Neural progenitor cell (in vitro differentiated cells): ENCODE measurements around the gene MBD1. TPM values are rescaled to one million over a fixed set of nuclear protein-coding genes. Genes with fewer than 3 reads are reported as not detected.

Experiments used
- DNase-seq: peaks from one replicate; pipeline ENCODE4 v3.0.0-alpha.2; 2016; ENCODE audit warnings: low spot score
- H2AFZ ChIP-seq: fragments of 200-600 bp; sonication (generic); replicated peaks from 2 replicates; pipeline ENCODE4 v1.6.1; 2016; ENCODE audit warnings: antibody characterized with exemption
- H3F3A ChIP-seq: fragments of 200-600 bp; sonication (generic); 2 replicates; pipeline ENCODE4 v1.6.1; 2016; ENCODE audit warnings: antibody characterized with exemption, low read depth
- H3K27ac ChIP-seq: fragments of 200-600 bp; sonication (generic); 2 replicates; pipeline ENCODE4 v1.5.1; 2016; ENCODE audit warnings: mild to moderate bottlenecking
- H3K27me3 ChIP-seq: fragments of 200-600 bp; sonication (generic); 2 replicates; pipeline ENCODE4 v1.6.1; 2016; ENCODE audit warnings: mild to moderate bottlenecking, moderate library complexity
- H3K36me3 ChIP-seq: fragments of 200-600 bp; sonication (generic); 2 replicates; pipeline ENCODE4 v1.5.1; 2016
- H3K4me1 ChIP-seq: fragments of 200-600 bp; sonication (generic); 2 replicates; pipeline ENCODE4 v1.6.1; 2016; ENCODE audit warnings: mixed run types
- H3K4me2 ChIP-seq: fragments of 200-600 bp; sonication (generic); 2 replicates; pipeline ENCODE4 v1.6.1; 2016
- H3K4me3 ChIP-seq: fragments of 200-600 bp; sonication (generic); 2 replicates; pipeline ENCODE4 v1.5.1; 2016
- H3K79me2 ChIP-seq: fragments of 200-600 bp; sonication (generic); 2 replicates; pipeline ENCODE4 v1.6.1; 2016; ENCODE audit warnings: low read depth
- H3K9ac ChIP-seq: fragments of 200-600 bp; sonication (generic); 2 replicates; pipeline ENCODE4 v1.6.1; 2016
- H3K9me3 ChIP-seq: fragments of 200-600 bp; sonication (generic); 2 replicates; pipeline ENCODE4 v1.5.1; 2016; ENCODE audit warnings: low read depth
- H4K20me1 ChIP-seq: fragments of 200-600 bp; sonication (generic); 2 replicates; pipeline ENCODE4 v1.6.1; 2016; ENCODE audit warnings: low read depth
- H3K27ac Mint-ChIP-seq: 3 replicates; pipeline ENCODE4 v1.8.0; 2021; ENCODE audit warnings: mixed read lengths
- H3K27me3 Mint-ChIP-seq: 2 replicates; pipeline ENCODE4 v1.8.0; 2022; ENCODE audit warnings: low read depth, mild to moderate bottlenecking, inconsistent platforms, moderate library complexity, mixed read lengths; ENCODE audit not compliant: insufficient read depth
- H3K36me3 Mint-ChIP-seq: 3 replicates; pipeline ENCODE4 v1.8.0; 2021; ENCODE audit warnings: mixed read lengths
- H3K4me1 Mint-ChIP-seq: 3 replicates; pipeline ENCODE4 v1.8.0; 2021; ENCODE audit warnings: mixed read lengths
- H3K4me3 Mint-ChIP-seq: 3 replicates; pipeline ENCODE4 v1.8.0; 2021; ENCODE audit warnings: mild to moderate bottlenecking, moderate library complexity, mixed read lengths
- H3K9me3 Mint-ChIP-seq: 3 replicates; pipeline ENCODE4 v1.8.0; 2020; ENCODE audit warnings: mixed read lengths
- EZH2 ChIP-seq: fragments of 200-600 bp; sonication (generic); IDR thresholded peaks from 2 replicates; pipeline ENCODE4 v1.6.1; 2017; ENCODE audit warnings: antibody characterized with exemption, mild to moderate bottlenecking, moderate library complexity
- EZH2phosphoT487 ChIP-seq: fragments of 200-600 bp; sonication (generic); IDR thresholded peaks from 2 replicates; pipeline ENCODE4 v1.6.1; 2017; ENCODE audit warnings: antibody characterized with exemption
- total RNA-seq: library from RNA; depleted of rRNA; stranded (reverse); fragments of >200 nt; gene quantifications from 2 replicates; pipeline ENCODE4 v1.2.3, GENCODE V29; 2015; ENCODE audit warnings: low replicate concordance
- TF ChIP-seq, protein P1 (sequence below): fragments of 200-600 bp; sonication (generic); IDR thresholded peaks from 2 replicates; pipeline ENCODE4 v1.5.1; 2017; ENCODE audit warnings: antibody characterized with exemption, mild to moderate bottlenecking

Gene MBD1
- total RNA-seq, 1 donor from 2014 or later = 32.7 TPM

DNA sequence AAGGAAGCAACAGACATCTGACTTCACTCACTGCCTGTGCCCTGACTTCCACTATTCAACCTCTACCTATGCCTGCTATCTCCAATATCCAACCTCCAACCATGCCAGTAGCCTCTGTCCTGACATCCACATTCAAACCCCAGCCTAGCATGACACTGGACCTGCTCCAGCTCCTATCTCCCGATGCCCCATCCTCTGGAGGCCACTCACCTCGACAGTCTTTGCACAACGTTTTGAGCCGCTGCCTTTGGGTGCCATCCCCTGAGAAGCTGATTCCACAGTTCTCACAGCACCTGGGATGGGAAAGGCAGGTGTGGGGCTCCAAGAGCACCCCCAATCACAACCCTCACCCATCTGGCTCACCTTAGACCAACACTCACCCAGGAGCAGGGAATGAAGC is 4.9 kb downstream of the MBD1 start:
- Histone ChIP-seq H3K79me2 (peaks cover 27% of the 10 kb centered on the region), H3K4me1 (peaks cover 7% of the 10 kb centered on the region), H2AFZ (no peak overlapping the region), H3F3A (peaks cover 2% of the 10 kb centered on the region), H3K36me3 (peaks cover 7% of the 10 kb centered on the region), H4K20me1 (peaks cover 10% of the 10 kb centered on the region), H3K9me3 (no peaks in the 10 kb centered on the region), H3K27me3 (no peaks in the 10 kb centered on the region), H3K27ac (no peak overlapping the region), H3K4me3 (no peak overlapping the region), H3K9ac (no peak overlapping the region), H3K4me2 (no peak overlapping the region)
- Mint-ChIP-seq H3K36me3 (peaks cover 43% of the 10 kb centered on the region), H3K27me3 (no peaks in the 10 kb centered on the region), H3K4me3 (no peak overlapping the region), H3K9me3 (no peaks in the 10 kb centered on the region), H3K27ac (no peak overlapping the region), H3K4me1 (peaks cover 16% of the 10 kb centered on the region)
- DNase-seq = no peak
- TF ChIP-seq EZH2 (no peak), EZH2phosphoT487 (no peak)
- TF ChIP-seq, protein P1, sequence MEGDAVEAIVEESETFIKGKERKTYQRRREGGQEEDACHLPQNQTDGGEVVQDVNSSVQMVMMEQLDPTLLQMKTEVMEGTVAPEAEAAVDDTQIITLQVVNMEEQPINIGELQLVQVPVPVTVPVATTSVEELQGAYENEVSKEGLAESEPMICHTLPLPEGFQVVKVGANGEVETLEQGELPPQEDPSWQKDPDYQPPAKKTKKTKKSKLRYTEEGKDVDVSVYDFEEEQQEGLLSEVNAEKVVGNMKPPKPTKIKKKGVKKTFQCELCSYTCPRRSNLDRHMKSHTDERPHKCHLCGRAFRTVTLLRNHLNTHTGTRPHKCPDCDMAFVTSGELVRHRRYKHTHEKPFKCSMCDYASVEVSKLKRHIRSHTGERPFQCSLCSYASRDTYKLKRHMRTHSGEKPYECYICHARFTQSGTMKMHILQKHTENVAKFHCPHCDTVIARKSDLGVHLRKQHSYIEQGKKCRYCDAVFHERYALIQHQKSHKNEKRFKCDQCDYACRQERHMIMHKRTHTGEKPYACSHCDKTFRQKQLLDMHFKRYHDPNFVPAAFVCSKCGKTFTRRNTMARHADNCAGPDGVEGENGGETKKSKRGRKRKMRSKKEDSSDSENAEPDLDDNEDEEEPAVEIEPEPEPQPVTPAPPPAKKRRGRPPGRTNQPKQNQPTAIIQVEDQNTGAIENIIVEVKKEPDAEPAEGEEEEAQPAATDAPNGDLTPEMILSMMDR = no peak

DNA sequence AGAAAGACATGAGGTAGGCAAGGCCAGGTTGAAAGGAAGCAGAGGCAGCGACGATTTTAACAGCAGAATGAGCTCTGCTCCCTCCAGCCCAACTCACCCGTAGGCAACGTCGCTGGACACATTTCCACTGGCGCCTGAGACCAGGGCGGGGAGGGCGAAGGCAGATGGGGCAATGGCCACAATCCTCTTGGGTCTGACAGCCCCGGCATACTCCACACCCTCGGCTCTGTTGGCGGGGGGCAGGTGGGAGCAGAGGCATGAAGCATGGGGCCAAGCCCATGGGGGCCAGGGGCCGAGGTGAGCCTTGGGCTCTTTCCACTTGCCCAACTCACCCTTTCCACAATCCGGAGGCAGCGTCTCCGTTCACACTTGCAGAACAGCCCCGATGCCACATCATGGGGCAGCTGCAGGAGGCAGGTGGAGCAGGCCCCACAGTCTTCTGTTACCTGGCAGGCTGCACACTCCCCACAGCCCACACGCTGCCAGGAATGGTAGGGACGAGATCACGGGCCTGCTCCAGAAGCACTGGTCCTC is 5.8 kb downstream of the MBD1 start:
- H3K4me1 ChIP-seq = peaks cover 7% of the 10 kb centered on the region
- H3K4me3 ChIP-seq = no peak overlapping the region
- peaks cover 9% of the 10 kb centered on the region for H3K4me1 Mint-ChIP-seq
- no peaks in the 10 kb centered on the region for H3K27me3 ChIP-seq
- H3K4me3 Mint-ChIP-seq = no peak overlapping the region
- H3K9ac ChIP-seq = no peak overlapping the region
- H3K27me3 Mint-ChIP-seq = no peaks in the 10 kb centered on the region
- H3K9me3 Mint-ChIP-seq = no peaks in the 10 kb centered on the region
- TF ChIP-seq EZH2 (no peak), EZH2phosphoT487 (no peak)
- TF ChIP-seq, protein P1 = no peak
- peaks cover 10% of the 10 kb centered on the region for H4K20me1 ChIP-seq
- H3F3A ChIP-seq = no peaks in the 10 kb centered on the region
- peaks cover 21% of the 10 kb centered on the region for H3K79me2 ChIP-seq
- peaks cover 43% of the 10 kb centered on the region for H3K36me3 Mint-ChIP-seq
- DNase-seq = no peak
- H3K27ac Mint-ChIP-seq = no peak overlapping the region
- H3K36me3 ChIP-seq = peaks cover 7% of the 10 kb centered on the region
- no peaks in the 10 kb centered on the region for H3K9me3 ChIP-seq
- no peak overlapping the region for H2AFZ ChIP-seq
- no peak overlapping the region for H3K27ac ChIP-seq
- H3K4me2 ChIP-seq = no peak overlapping the region

DNA sequence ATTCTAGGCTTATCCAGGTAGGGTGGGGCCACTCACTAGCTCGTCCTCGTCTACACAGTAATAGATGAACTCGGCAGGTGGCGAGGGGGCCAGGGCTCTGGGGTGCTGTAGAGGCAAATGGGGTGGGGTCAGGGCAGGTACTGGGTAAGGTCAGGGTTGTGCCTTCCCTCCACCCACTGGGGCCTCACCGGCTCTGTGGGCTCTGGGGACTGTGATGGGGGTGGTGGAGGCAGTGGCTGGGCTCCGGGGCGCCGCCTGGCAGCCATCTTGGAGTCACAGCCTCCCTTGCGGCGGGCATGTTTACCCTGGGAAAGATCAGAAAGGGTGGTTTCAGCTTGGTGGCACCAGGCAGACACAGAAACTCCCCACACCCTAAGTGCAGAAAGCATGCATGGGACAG is 6.4 kb downstream of the MBD1 start:
- H3K27me3 ChIP-seq = no peaks in the 10 kb centered on the region
- peaks cover 15% of the 10 kb centered on the region for H3K79me2 ChIP-seq
- no peak overlapping the region for H3K4me3 Mint-ChIP-seq
- no peaks in the 10 kb centered on the region for H3K9me3 ChIP-seq
- H3K36me3 Mint-ChIP-seq = peaks cover 43% of the 10 kb centered on the region
- no peak overlapping the region for H3K9ac ChIP-seq
- TF ChIP-seq, protein P1 = no peak
- TF ChIP-seq EZH2 = no peak
- no peak for TF ChIP-seq EZH2phosphoT487
- H3K9me3 Mint-ChIP-seq = no peaks in the 10 kb centered on the region
- H3K4me2 ChIP-seq = no peak overlapping the region
- no peak overlapping the region for H3K27ac Mint-ChIP-seq
- H3K36me3 ChIP-seq = peaks cover 7% of the 10 kb centered on the region
- no peak overlapping the region for H3K27ac ChIP-seq
- no peak for DNase-seq
- peaks cover 10% of the 10 kb centered on the region for H4K20me1 ChIP-seq
- H3F3A ChIP-seq = no peaks in the 10 kb centered on the region
- H3K4me1 Mint-ChIP-seq = peaks cover 3% of the 10 kb centered on the region
- H3K4me1 ChIP-seq = peaks cover 3% of the 10 kb centered on the region
- no peaks in the 10 kb centered on the region for H3K27me3 Mint-ChIP-seq
- no peak overlapping the region for H3K4me3 ChIP-seq
- no peak overlapping the region for H2AFZ ChIP-seq
